GM12878 (cell line): ENCODE data around the gene IL36B. TPM values are rescaled to one million over a fixed set of nuclear protein-coding genes. Genes with fewer than 3 reads are reported as not detected.
A peak's percentile ranks its signal among the peaks of the same experiment; 100 is the strongest.

ENCODE experiments used
- ATAC-seq: fragments of 200-7000 bp; cut with Tn5 transposase; 3 replicates; pipeline ENCODE4 v1.9.1; 2020; ENCODE audit warnings: mild to moderate bottlenecking, moderate library complexity
- BruUV-seq: library from RNA; stranded (reverse); fragments of 400-500 nt; replicated peaks from 2 replicates; lab custom pipeline; 2021; lab: Mats Ljungman, UMichigan
- CTCF ChIA-PET: fragments of 300-600 bp; sonication (Branson Sonifier 250); formaldehyde crosslinking; extraction: SDS; loops from one replicate; lab custom pipeline; 2021; ENCODE audit warnings: inconsistent platforms; lab: Yijun Ruan, JAX
- POLR2A ChIA-PET: fragments of 350-600 bp; formaldehyde crosslinking; extraction: SDS; loops from one replicate; lab custom pipeline; 2021; ENCODE audit warnings: inconsistent platforms; lab: Charles Lee
- RAD21 ChIA-PET: fragments of 300-600 bp; sonication (Branson Sonifier 250); formaldehyde crosslinking; loops from one replicate; lab custom pipeline; 2023; ENCODE audit warnings: antibody characterized with exemption; ENCODE audit not compliant: unreplicated experiment; lab: Charles Lee
- SMC1A ChIA-PET: fragments of 300-600 bp; sonication (Branson Sonifier 250); formaldehyde crosslinking; loops from one replicate; lab custom pipeline; 2023; ENCODE audit not compliant: unreplicated experiment, uncharacterized antibody; lab: Charles Lee
- DNase-seq: peaks from one replicate; pipeline ENCODE4 v3.0.0-alpha.2; 2011; ENCODE audit warnings: low read depth, low spot score
- FAIRE-seq: peaks from 3 replicates; lab custom pipeline; 2011; peaks lifted over from hg19 to GRCh38; lab: Jason Lieb, UNC
- H2AFZ ChIP-seq: 2 replicates; pipeline ENCODE4 v1.6.0; 2011; ENCODE audit warnings: low read depth, low read length, control low read depth; ENCODE audit not compliant: control insufficient read depth
- H3K27ac ChIP-seq: 2 replicates; pipeline ENCODE4 v1.5.1; 2011; ENCODE audit warnings: control low read depth; ENCODE audit not compliant: control insufficient read depth, insufficient read depth
- H3K27me3 ChIP-seq, 2 experiments: replicated peaks in 1 of 2; 2 replicates each; pipeline versions ENCODE4 v1.6.0 to v1.6.1; 2011; ENCODE audit warnings: low read length in 1 of 2; ENCODE audit not compliant: control insufficient read depth in 2 of 2, insufficient read depth in 2 of 2
- H3K36me3 ChIP-seq, 2 experiments: 2 replicates each; pipeline ENCODE4 v1.5.1; 2011; ENCODE audit warnings: low read length in 1 of 2; ENCODE audit not compliant: control insufficient read depth in 2 of 2, insufficient read depth in 2 of 2
- H3K4me1 ChIP-seq: 2 replicates; pipeline ENCODE4 v1.6.1; 2011; ENCODE audit warnings: mild to moderate bottlenecking, low read length, moderate library complexity, mixed read lengths; ENCODE audit not compliant: control insufficient read depth, insufficient read depth
- H3K4me2 ChIP-seq: 2 replicates; pipeline ENCODE4 v1.6.0; 2011; ENCODE audit warnings: control low read depth; ENCODE audit not compliant: control insufficient read depth, insufficient read depth
- H3K4me3 ChIP-seq: fragments of 200-600 bp; sonication (generic); 2 replicates; pipeline ENCODE4 v1.5.1; 2016
- H3K79me2 ChIP-seq: 2 replicates; pipeline ENCODE4 v1.6.0; 2011; ENCODE audit warnings: low read length; ENCODE audit not compliant: control insufficient read depth, insufficient read depth
- H3K9ac ChIP-seq: 2 replicates; pipeline ENCODE4 v1.8.0; 2011; ENCODE audit warnings: low read length, control low read depth, mixed read lengths; ENCODE audit not compliant: control insufficient read depth, insufficient read depth
- H3K9me3 ChIP-seq: replicated peaks from 3 replicates; pipeline ENCODE4 v1.5.1; 2011; ENCODE audit warnings: mild to moderate bottlenecking, low read length; ENCODE audit not compliant: control insufficient read depth, insufficient read depth
- H4K20me1 ChIP-seq: 2 replicates; pipeline ENCODE4 v1.6.0; 2011; ENCODE audit not compliant: control insufficient read depth, insufficient read depth
- CREB1 ChIP-seq: IDR thresholded peaks from 2 replicates; pipeline ENCODE4 v1.6.1; 2012; ENCODE audit warnings: low read depth, mild to moderate bottlenecking, inconsistent platforms
- EZH2 ChIP-seq: IDR thresholded peaks from 2 replicates; pipeline ENCODE4 v1.6.1; 2012; ENCODE audit warnings: low read depth, mild to moderate bottlenecking, control low read depth, inconsistent platforms, low read length, borderline replicate concordance; ENCODE audit not compliant: control insufficient read depth
- FOXK2 ChIP-seq: fragments of 450-650 bp; IDR thresholded peaks from 2 replicates; pipeline ENCODE4 v1.6.1; 2017; ENCODE audit warnings: mild to moderate bottlenecking, moderate library complexity
- GATAD2B ChIP-seq: fragments of 450-650 bp; conservative IDR thresholded peaks from 2 replicates; pipeline ENCODE4 v1.6.1; 2017; ENCODE audit warnings: low read depth, mild to moderate bottlenecking, moderate library complexity
- KLF5 ChIP-seq: fragments of 450-650 bp; IDR thresholded peaks from 2 replicates; pipeline ENCODE4 v1.6.1; 2014; ENCODE audit warnings: mild to moderate bottlenecking; ENCODE audit not compliant: partially characterized antibody
- NR2C2 ChIP-seq: IDR thresholded peaks from 2 replicates; pipeline ENCODE4 v1.6.1; 2011; ENCODE audit warnings: borderline replicate concordance, low read depth; ENCODE audit not compliant: control insufficient read depth, insufficient read length
- SPI1 ChIP-seq: IDR thresholded peaks from 2 replicates; pipeline ENCODE4 v1.6.1; 2011; ENCODE audit warnings: low read depth, mild to moderate bottlenecking, low read length, moderate library complexity, borderline replicate concordance; ENCODE audit not compliant: insufficient read depth
- STAT1 ChIP-seq: fragments of 450-650 bp; conservative IDR thresholded peaks from 2 replicates; pipeline ENCODE4 v1.6.1; 2014; ENCODE audit warnings: antibody characterized with exemption, mild to moderate bottlenecking
- WGBS: methylation state at CpG from one replicate; pipeline ENCODE4 v1.1.6; 2016; ENCODE audit warnings: low lambda C conversion rate; ENCODE audit not compliant: insufficient replicate concordance, insufficient coverage; ENCODE audit errors: missing lambda C conversion rate; 5-methylcytosine and 5-hydroxymethylcytosine counted together
- in situ Hi-C: fragments of 300-500 bp; cut with MboI; formaldehyde crosslinking; loops from 9 replicates; pipeline ENCODE4 v1.14.3; 2018; ENCODE audit warnings: mixed read lengths
- intact Hi-C: fragments of 100-400 bp; cut with micrococcal nuclease; formaldehyde crosslinking; loops from one replicate; pipeline ENCODE4 v1.14.2; 2022; ENCODE audit not compliant: unreplicated experiment
- polyA plus RNA-seq, 11 experiments: library from polyadenylated mRNA; depleted of rRNA in 4 of 11; unstranded in 6 of 11; stranded (reverse) in 5 of 11; fragments of >200 nt; fragmentation: Nextera tagmentation in 4 of 11; fragmentation: Illumina TruSeq in 1 of 11; extraction: Ambion mirVana in 4 of 11; extraction: Trizol in 1 of 11; gene quantifications; 1 replicate in 1 of 11; 2 replicates in 10 of 11; pipeline versions ENCODE4 v1.2.1 to v1.2.3, GENCODE V29; 2011 to 2016; ENCODE audit warnings: inconsistent platforms in 2 of 11, missing spikeins in 2 of 11, low read depth in 1 of 11
- total RNA-seq, 4 experiments: library from RNA; depleted of rRNA in 3 of 4; stranded (reverse); fragments of >200 nt in 3 of 4; fragmentation: Illumina TruSeq in 1 of 4; extraction: Trizol in 1 of 4; gene quantifications; 2 replicates each; pipeline versions ENCODE4 v1.2.1 to v1.2.3, GENCODE V29; 2013 to 2021

Gene IL36B
- total and polyA plus RNA-seq, 10 of the 15 experiments (the other 5 are each of a cell fraction or from before 2014, with no cell fraction given): not detected

GRCh38 chr2:113027691-113028090 lies 25.0 kb downstream of the IL36B start:
- BruUV-seq: no TSS peak
- H3K4me3 ChIP-seq: no peak overlapping the region
- ATAC-seq (no peak), DNase-seq (no peak), FAIRE-seq (no peak)
- ChIA-PET POLR2A (no interaction called here), SMC1A (no interaction called here), RAD21 (no interaction called here), CTCF (no interaction called here)
- intact Hi-C loops (no loop called here), in situ Hi-C loops (no loop called here)
- TF ChIP-seq STAT1 (no peak), CREB1 (no peak), NR2C2 (no peak), EZH2 (no peak), KLF5 (no peak), FOXK2 (no peak)
- H2AFZ ChIP-seq: no peak overlapping the region
- WGBS: 35% methylated on average over 2 of the region's 2 CpGs
- no peak overlapping the region for H3K27ac ChIP-seq
- no peaks in the 10 kb centered on the region for H3K4me1 ChIP-seq
- H3K9me3 ChIP-seq: no peaks in the 10 kb centered on the region
- H3K36me3 ChIP-seq: no peaks in the 10 kb centered on the region
- H3K9ac ChIP-seq: no peak overlapping the region
- H3K4me2 ChIP-seq: no peak overlapping the region
- no peaks in the 10 kb centered on the region for H4K20me1 ChIP-seq
- H3K27me3 ChIP-seq: peaks cover 2 to 4% of the 10 kb centered on the region in 2 experiments
- H3K79me2 ChIP-seq: no peaks in the 10 kb centered on the region

- no peak overlapping the region for H3K4me3 ChIP-seq
- FAIRE-seq: no peak
These were observed 26.9 kb downstream of the IL36B start for GRCh38 chr2:113025737-113026136.

More at GRCh38 chr2:113025737-113026136, 26.9 kb downstream of the IL36B start:
- Histone ChIP-seq H3K27ac (no peak overlapping the region), H2AFZ (no peak overlapping the region), H3K9me3 (no peaks in the 10 kb centered on the region), H3K4me1 (no peaks in the 10 kb centered on the region), H3K9ac (no peak overlapping the region), H3K79me2 (no peaks in the 10 kb centered on the region), H4K20me1 (no peaks in the 10 kb centered on the region), H3K27me3 (peaks cover 2 to 3% of the 10 kb centered on the region in 2 experiments; a peak in 3 of 4 replicates), H3K36me3 (no peaks in the 10 kb centered on the region), H3K4me2 (no peak overlapping the region)
- ATAC-seq (no peak), DNase-seq (no peak)
- 25% methylated on average over 2 of the region's 2 CpGs for WGBS
- in situ Hi-C loops (no loop called here), intact Hi-C loops (no loop called here)
- ChIA-PET SMC1A (no interaction called here), POLR2A (no interaction called here), RAD21 (no interaction called here), CTCF (interaction anchor here (0.9 kb wide), 1 partner anchor 115 kb away, joined by 3 read pairs; no protein-coding TSS in a partner anchor)
- no peak for TF ChIP-seq GATAD2B
- peak; percentile 51; the same call in 1 of the 2 replicates for TF ChIP-seq SPI1
- no TSS peak for BruUV-seq
